ENCODE results near the gene DAB2.

The DAB2 gene

GRCh38 chr5:39331861-39332381, 92.9 kb downstream of the DAB2 start:
- Histone ChIP-seq H3K4me2 (ENCODE audit: low read length) (no peak overlapping the region), H3K79me2 (no peaks in the 10 kb centered on the region), H3K4me3 (ENCODE audit: low read depth, low read length) (no peak overlapping the region), H3K36me3 (ENCODE audit: control insufficient read depth, insufficient read depth, low read length) (no peaks in the 10 kb centered on the region), H2AFZ (no peak overlapping the region), H3K27me3 (ENCODE audit: control insufficient read depth, insufficient read depth, low read length) (no peaks in the 10 kb centered on the region), H3K4me1 (no peaks in the 10 kb centered on the region), H3K27ac (no peak overlapping the region), H3K9me3 (ENCODE audit: control insufficient read depth, low read length) (no peaks in the 10 kb centered on the region), H3K9ac (no peak overlapping the region)
- no peak for TF ChIP-seq CTCF (IDR thresholded peaks at IDR 0.05)

GRCh38 chr5:39328731-39329130, 96.0 kb downstream of the DAB2 start:
- Histone ChIP-seq H3K9ac (no peak overlapping the region), H3K4me3 (ENCODE audit: low read depth, low read length) (no peak overlapping the region), H3K36me3 (ENCODE audit: control insufficient read depth, insufficient read depth, low read length) (no peaks in the 10 kb centered on the region), H2AFZ (no peak overlapping the region), H3K79me2 (no peaks in the 10 kb centered on the region), H3K4me1 (no peaks in the 10 kb centered on the region), H3K27me3 (ENCODE audit: control insufficient read depth, insufficient read depth, low read length) (no peaks in the 10 kb centered on the region), H3K27ac (no peak overlapping the region), H3K4me2 (ENCODE audit: low read length) (no peak overlapping the region), H3K9me3 (ENCODE audit: control insufficient read depth, low read length) (no peaks in the 10 kb centered on the region)
- no peak for TF ChIP-seq CTCF (IDR thresholded peaks at IDR 0.05)

GRCh38 chr5:39323542-39323941, 101.2 kb downstream of the DAB2 start:
- Histone ChIP-seq H3K79me2 (no peaks in the 10 kb centered on the region), H3K36me3 (ENCODE audit: control insufficient read depth, insufficient read depth, low read length) (no peaks in the 10 kb centered on the region), H3K27ac (no peak overlapping the region), H3K9me3 (ENCODE audit: control insufficient read depth, low read length) (no peaks in the 10 kb centered on the region), H3K4me3 (ENCODE audit: low read depth, low read length) (no peak overlapping the region), H3K4me2 (ENCODE audit: low read length) (no peak overlapping the region), H3K9ac (no peak overlapping the region), H3K4me1 (no peaks in the 10 kb centered on the region), H3K27me3 (ENCODE audit: control insufficient read depth, insufficient read depth, low read length) (no peaks in the 10 kb centered on the region), H2AFZ (no peak overlapping the region)
- TF ChIP-seq CTCF (IDR thresholded peaks at IDR 0.05): no peak
